Measurements from ENCODE around the gene BSDC1. TPM values are rescaled to one million over a fixed set of nuclear protein-coding genes. Genes with fewer than 3 reads are reported as not detected.

Gene BSDC1
- total RNA-seq, 1 experiment from 2014 or later = 54.4 TPM

DNA sequence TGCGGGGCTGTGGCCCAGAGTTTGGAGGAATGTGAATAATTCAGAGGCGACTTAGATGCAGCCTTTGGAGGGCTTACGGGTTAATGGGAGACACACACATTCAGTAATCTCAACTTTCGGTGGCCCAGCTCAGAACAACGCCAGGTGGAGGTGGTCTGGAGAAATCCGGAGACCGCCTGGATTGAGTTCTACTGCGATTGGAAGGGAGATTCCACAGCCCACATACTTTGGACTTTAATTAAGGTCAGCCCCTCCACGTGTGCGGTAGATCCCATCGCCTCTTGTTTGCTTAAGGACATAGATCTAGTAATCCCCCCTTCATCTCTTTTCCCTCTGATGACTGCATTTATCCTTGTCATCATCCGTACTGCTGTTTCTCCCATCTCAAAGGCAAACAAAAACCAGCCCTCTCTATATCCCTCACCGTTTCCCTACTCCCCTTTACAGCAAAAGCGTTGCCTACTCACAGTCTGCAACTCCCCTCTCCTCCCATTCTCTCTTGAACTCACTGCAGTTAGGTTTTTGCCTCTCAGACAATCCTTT is 720 bp upstream of the BSDC1 start:
- DNase-seq (ENCODE audit: low spot score) = no peak

DNA sequence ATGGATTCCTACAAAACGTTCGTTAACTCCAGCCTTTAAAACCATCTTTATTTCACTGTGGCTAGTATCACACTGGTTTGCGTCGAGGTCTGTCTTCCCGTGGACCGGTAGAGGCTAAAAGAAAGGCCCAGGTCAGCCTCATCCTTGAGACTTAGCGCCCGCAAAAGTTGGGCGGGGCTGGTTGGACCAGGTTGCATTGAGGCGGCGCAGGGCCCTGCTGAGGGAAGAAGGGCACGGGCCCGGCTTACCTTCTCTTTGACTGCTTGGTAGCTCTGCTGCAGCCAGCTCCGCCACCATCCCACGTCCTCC is 455 bp downstream of the BSDC1 start:
- DNase-seq (ENCODE audit: low spot score) = peak; percentile 70

DNA sequence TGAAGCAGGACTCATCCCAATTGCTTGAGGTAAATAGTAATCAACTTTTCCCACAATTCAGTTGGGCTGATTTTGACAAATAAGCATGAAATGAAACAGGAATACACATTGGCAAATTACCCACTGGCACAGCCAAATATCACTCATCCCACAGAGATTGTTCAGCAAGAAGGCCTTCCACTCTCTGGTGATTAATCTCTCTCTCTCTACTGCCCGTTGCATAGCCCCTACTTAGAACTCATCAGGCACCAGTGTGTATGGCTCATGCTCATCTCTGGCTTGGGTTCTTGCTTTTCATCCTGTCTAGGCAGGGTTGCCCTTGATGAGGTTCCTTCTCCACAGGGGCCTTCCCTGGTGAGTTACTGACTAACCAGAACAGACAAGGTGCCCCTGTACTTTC is 1.1 kb downstream of the BSDC1 start:
- no peak for DNase-seq (ENCODE audit: low spot score)

DNA sequence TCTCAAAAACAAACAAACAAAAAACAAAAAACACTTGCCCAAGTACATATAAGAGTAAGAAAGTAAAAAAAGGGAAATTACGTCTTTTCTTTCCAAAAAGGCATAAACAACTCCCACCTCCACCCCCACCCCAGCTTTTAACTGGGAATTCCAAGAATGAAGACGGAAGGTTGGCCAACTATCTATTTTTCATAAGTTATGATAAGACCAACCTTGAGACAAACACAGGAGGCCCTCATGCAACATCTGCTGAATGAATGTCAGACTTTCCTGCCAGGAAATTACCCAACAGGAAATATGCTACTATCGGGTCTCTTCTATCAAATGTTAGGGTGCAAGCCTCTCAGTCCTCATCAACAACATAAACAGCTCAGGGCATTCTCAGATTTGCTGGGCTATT is 1.9 kb downstream of the BSDC1 start:
- DNase-seq (ENCODE audit: low spot score) = no peak

DNA sequence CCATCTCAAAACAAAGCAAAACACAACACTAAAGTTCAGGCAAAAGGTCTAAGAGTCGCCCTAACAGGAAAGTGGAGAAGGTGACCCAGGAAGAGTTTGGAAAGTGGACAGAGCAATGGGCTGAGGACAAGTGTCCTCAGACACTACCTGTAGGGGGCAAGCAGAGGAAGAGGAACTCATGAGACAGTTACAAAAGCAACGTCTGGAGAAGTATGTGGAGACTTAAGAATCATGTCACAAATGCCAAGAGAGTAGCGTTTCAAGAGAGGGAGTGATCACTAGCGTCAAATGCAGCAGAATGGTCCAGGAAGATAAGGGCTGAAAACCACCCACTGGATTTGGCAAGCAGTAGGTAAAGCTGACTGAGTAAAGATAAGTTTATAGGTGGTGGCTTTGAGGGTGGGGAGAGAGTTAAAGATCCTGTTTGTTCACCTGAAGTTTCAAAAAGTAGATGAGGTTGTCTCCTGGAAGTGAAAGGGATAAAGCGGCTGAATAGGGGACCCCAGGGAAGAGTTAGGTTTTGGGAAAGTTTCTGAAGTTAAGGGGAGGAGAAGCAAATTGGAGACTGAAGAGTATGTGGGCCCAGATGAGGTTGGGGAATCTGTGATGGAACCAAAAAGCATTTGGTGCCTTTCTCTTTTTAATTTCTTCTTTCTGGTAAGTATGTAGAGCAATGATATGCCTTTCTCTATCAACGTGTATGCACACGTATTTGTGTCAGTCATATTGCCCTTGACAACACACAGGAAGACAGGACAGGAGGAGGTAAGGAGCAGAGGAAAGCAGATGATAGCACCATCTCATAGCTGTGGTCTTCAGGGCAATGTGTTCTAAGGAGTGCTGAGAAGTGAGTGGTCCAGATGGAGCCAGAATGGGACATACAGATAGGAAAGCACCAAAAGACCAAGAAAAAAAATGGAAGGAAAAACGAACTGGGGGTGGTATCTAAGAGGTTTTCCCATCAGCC is 3.1 kb downstream of the BSDC1 start:
- DNase-seq (ENCODE audit: low spot score) = no peak

DNA sequence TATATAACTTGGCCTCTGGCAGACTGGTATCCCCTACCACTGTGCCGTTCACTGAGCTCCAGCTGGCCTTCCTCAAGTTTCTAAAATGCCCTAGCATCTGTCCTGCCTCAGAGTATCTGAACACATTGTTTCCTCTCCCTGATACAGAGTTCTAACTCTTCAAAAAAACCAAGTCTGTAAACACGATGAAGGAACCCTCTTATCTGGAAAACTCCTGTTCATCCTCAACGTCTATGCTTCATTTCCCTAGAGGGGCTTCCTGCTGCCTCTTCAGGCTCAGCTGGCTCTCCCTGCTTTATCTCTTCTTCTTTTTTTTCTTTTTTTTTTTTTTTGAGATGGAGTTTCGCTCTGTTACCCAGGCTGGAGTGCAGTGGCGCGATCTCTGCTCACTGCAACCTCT is 5.6 kb downstream of the BSDC1 start:
- DNase-seq (ENCODE audit: low spot score) = no peak

DNA sequence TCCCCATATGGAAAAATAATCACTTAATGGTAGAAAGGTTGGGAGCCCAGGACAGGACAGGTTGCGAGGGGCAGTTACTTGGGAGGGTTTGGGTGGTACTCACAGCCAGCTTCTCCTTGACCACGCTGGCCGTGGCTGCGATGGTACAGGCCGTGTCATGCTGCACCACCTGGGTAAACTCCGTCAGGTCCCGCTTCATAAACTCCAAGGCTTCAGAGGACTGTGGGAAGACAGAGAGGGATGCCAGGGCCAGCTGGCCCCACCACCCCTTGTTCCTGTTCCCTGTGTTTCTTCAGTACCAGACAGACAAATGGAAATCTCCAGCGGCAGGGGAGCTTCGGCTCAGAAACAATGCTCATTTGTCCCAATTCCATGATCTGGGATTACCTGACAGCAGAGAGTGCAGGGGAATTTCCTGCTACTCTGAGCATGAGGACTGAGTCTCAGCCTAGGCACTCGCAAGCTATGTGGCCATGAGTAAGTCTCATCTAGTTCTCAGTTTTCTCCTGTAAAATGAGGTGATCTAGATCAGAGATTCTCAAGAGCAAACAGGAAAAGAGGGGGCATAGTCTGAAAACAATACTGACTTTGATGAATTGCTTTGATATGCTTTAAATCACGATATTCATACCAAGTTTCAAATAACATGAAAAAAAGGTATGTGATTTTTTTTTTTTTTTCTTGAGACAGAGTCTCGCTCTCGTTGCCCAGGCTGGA is 7.4 kb downstream of the BSDC1 start:
- no peak for DNase-seq (ENCODE audit: low spot score)

DNA sequence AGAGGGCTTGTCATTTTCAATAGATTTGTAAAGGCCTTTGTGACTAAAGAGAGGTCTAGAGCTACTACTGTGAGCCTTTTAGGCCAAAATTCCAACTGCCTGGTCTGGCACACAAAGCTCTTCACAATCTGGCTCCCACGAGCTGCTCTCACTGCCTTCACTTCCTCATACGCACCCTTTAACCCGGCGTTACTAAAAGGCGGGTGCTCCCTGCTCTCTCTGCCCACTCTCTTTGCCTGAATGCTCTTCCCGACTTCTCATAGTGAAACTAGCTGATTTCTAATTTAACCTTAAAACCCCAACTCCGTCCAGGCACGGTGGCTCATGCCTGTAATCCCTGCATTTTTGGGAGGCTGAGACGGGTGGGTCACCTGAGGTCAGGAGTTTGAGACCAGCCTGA is 14.2 kb downstream of the BSDC1 start:
- DNase-seq (ENCODE audit: low spot score) = no peak

DNA sequence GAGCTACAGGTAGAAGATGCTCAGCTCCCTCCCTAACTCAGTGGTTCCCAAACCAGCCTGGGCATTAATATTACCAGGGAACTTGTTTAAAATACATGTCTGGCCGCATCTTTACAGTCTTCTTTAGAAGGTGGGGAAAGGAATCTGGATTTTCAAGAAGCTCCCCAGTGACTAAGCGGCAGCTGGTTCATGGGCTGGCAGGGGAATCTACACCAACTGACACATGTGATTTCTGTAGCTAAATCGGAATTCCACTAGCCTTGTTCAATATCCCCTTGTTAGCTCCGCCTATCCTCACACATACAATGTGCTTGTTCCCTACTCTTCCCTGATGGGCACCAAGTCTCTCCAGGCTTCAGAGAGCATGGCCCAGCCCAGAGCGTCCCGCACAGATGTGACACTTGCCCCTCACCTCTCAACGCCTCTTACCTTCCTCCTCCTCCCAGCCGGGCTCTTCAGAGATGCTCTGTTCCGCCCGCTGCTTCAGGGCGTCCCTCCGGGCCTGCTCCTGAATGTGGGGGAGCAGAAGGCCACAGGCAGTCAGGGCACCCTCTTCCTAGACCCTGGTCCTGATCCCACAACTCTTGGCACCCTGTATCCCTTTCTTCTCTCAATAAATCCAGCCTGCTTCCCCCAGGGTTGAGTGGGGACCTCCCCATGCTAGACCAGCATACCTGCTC is 16.6 kb downstream of the BSDC1 start:
- DNase-seq (ENCODE audit: low spot score) = no peak

DNA sequence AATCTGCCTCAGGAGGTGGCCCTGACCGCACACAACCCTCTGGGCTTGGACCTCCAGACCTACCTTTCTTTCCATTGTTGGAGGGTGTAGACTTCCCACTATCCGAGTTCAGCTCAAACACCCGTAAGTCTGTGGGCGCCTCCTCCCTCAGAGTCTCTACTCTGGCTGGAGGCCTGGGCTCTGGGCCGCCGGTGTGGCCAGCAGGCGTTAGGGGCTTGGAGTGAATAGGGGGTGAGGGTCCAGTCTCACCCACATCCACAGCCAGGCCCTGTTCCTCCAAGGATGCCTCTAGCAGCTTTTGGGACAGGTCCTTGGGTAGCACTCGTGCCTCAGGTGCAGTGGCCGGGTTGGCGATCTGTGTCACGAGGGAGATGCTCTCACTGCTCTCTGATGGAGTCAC is 18.0 kb downstream of the BSDC1 start:
- DNase-seq (ENCODE audit: low spot score) = no peak

DNA sequence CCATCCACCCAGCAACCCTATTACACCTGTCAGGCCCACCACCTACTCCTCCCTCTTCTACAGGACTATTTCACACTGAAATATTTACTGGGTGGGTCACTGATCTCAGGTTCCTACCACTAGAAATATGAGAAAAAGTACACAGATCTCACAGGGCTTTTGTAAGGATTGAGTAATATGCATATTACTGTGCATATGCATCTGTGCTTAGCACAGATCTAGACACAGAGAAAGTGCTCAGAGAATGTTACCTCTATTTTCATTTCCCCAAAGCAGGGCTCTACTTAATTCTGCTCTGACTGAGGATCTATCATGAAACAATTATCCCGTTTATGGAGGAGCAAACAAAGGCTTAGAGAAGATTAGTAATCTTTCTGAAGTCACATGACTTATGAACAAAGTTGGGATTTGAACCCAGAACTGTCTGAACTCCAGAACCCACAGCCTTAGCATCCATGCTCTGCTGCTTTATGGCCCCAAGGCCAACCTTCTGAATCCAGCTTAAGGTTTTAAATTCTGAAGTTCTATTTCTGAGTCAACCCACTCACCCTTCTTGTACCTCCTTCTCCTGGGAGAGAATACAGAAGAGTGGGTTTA is 20.1 kb downstream of the BSDC1 start:
- DNase-seq (ENCODE audit: low spot score) = no peak

DNA sequence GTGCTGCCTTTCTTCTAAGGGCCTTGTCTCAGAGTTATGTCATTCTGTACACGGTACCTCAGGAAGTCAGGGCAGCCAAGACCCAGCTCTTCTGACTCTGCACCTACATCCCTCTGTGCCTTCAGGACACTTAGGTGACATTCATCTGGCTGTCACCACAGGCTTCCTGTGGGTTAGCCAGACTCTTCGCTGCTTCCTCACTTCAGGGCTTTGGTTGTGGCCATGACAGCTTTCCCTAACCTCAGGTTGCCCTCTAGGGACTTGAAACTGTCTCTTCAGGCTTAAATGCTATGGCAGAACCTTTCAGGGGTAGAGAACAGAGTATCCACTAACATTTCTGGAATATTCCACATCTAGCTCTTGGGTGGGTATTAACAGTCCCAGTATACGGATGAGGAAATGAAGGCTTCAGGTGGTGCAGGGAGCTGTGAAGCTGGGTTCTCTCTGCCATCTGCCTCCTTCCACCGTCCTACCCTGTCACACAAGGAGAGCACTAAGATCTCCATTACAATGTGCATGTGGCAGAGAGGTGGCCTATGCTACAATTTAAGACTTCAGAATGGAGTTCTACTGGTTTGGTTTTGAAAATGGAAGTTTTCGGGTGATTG is 22.0 kb downstream of the BSDC1 start:
- DNase-seq (ENCODE audit: low spot score) = no peak

DNA sequence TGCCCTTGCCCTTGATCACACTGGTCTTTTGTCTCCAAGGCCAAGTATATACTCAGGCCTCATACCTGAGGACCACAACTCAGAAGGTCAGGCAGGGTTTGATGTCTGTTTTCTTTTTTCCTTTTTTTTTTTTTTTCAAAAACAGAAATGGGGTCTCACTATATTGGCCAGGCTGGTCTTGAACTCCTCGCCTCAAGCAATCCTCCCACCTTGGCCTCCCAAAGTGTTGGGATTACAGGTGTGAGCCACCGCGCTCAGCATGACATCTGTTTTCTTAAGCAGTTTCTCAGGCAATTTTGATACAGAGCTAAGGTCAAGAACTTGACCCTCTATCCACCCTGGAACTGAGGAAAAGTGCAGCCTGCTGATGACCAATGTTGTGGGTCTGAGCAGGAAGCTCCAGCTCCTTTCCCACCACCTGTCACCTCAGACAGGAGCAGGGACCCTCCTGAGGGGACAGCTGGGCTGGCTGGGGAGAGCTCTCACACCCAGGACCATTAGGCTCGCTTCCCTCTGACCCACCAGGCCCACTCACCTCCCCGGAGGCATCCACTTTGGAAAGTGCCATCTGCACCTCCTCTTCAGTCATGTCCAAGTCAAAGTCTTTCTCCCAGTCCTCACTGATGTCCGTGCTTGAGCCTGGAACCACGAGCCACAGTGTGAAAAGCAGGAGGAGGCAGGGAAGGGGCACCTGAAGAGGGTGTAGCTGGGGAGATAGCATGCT is 26.2 kb downstream of the BSDC1 start:
- DNase-seq (ENCODE audit: low spot score) = no peak

DNA sequence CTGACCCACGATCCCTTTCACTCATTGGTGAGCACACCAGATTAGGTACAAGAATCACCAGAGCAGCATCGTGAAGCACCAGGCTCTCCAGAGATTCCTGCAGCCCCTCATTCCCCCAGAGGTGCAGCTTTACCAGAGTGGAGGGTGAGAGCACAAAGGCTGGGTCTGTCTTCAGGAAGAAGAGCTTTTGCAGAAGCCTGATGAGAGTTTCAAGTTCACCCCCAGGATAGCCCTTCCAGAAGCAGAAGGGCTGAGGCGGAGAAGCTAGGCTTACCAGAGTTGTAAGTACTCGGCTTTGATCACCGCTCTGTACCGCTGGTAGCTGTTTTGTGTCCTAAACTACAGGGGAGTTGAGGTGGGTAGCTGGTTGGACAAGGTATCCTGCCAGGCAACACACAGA is 28.8 kb downstream of the BSDC1 start:
- DNase-seq (ENCODE audit: low spot score) = no peak

DNA sequence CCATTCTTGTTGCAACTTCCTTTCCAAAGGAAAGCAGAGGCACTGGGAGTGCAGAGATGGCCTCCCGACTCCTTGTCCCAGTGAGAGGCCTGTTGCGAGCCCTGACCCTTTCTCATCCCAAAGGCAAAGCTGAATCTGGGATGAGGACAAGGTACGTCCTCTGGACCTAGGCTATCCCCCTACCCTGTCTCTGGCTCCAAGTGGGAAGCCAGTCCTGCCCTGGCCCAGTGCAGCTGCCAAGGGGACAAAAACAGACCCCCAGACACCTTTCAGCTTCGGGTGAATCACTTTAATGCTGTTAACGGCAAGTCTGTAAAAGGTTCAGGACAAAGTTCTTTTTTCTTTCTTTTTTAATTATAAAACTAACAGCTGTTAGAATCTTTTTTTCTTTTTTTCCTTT is 29.4 kb downstream of the BSDC1 start:
- no peak for DNase-seq (ENCODE audit: low spot score)

DNA sequence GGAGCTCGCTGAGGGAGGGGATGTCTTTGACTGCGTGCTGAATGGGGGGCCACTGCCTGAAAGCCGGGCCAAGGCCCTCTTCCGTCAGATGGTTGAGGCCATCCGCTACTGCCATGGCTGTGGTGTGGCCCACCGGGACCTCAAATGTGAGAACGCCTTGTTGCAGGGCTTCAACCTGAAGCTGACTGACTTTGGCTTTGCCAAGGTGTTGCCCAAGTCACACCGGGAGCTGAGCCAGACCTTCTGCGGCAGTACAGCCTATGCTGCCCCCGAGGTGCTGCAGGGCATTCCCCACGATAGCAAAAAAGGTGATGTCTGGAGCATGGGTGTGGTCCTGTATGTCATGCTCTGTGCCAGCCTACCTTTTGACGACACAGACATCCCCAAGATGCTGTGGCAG is 30.5 kb downstream of the BSDC1 start:
- DNase-seq (ENCODE audit: low spot score) = no peak

DNA sequence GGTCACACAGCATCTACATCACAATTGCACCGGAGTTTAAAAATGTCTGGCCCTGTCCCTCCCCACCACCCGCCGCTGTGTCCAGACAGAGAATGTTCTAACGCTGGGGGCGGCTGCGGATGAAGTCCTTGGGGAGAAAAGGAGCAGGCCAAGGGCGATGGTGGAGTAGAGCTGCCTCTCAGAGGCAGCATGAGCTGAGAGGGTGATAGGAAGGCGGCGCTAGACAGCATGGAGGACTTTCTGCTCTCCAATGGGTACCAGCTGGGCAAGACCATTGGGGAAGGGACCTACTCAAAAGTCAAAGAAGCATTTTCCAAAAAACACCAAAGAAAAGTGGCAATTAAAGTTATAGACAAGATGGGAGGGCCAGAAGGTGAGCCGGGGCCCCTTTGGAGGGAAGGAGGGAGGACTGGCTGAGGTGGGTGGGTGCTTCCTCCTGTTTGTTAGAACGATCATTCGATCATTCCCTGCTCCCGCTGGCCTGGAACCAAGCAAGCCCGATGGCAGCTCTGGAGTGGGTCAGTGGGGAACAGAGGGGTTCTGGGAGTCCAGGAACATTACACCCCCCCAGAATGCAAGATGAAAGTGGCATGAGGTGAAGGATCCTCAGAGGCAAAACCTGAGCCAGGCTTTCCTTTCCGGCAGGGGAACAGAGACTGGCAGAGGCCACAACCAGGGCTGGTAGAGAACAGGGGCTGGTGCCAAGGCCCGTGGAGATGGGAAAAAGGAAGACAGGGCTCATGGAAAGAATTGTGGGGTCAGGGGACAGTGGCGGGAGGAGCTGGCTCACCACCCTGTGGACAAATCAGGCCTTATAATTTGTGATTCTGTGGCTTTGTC is 31.5 kb downstream of the BSDC1 start, which contains the start of the genes FAM229A and TSSK3:
Gene FAM229A (minus strand): TSS at position 12 of the 840 bp plus-strand sequence. CDS start 394 bp downstream, outside the sequence.
Gene TSSK3 (plus strand): TSS at position 66 of the 840 bp plus-strand sequence. CDS start 163 bp downstream, at position 229.
- DNase-seq (ENCODE audit: low spot score) = no peak

DNA sequence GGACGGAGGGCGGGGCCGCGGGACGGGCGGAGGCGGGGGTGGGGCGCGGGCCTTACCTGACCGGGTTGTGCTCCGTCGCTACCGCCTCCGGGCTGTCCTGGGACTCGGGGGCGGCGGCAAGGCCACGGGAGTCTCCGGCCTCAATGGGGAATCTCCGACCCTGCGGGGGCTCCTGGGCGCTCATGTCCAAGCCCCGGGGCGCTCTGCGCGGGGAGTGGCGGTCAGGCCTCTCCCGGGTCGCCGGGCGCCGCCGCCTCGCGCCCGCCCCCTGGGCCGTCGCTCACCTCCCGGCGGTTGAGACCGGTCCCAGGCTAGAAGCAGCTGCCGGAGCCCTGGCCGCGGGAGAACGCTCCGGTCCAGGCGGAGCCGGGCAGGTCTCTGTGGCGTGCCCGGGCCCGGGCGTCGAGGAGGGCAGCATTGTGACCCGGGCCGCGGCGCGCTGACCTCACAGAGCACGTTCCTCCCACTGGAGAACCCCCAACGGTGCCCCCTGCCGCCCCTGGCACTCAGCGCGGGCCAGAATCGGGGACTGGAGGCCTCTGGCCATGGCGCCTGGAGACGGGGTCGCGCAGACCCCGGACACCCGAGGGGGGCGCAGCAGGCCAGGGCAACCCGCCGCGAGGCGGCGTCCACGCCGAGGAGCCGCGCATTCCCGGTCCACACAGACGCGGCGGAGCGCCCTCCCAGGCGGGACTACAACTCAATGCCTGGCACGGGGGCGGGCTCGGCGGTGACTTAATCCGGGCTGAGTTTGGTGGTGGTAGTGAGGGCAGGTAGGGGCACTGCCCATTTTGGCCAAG is 32.4 kb downstream of the BSDC1 start:
- DNase-seq (ENCODE audit: low spot score) = peak; percentile 38

DNA sequence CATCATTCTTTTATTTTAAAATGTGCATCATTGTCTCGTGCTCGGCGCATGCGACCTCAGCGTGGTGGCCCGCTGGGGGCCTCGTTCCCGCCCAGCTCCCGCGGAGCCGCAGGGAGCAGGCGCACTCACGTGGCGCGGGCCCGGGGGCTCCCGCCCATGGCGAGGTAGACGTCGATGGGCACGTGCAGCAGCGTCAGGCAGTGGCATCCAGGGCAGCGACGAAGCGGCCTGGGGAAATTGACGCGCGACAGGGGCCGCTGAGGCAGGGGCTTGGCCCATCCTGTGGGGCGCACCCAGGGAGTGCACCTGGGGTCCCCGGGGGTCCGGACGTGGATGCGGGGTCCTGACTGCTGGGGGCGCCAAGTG is 33.0 kb downstream of the BSDC1 start:
- DNase-seq (ENCODE audit: low spot score) = no peak

Data from HT-29 (cell line).